ENCODE measurements around the gene SKP1. TPM values are rescaled to one million over a fixed set of nuclear protein-coding genes. Genes with fewer than 3 reads are reported as not detected.
A peak's percentile ranks its signal among the peaks of the same experiment; 100 is the strongest.

Gene SKP1
- polyA plus RNA-seq, 4 donors: 759 to 899 (median 871) TPM

GRCh38 chr5:134115806-134116175 is 61.0 kb downstream of the SKP1 start:
- DNase-seq (ENCODE audit: low read depth in 4 of 4, low spot score in 3 of 4): no peak

GRCh38 chr5:134114886-134115805 is 61.6 kb downstream of the SKP1 start:
- no peak for DNase-seq (ENCODE audit: low read depth in 4 of 4, low spot score in 3 of 4)

- DNase-seq (ENCODE audit: low read depth in 4 of 4, low spot score in 3 of 4): peak; percentile 49 to 57 (median 54)
These were observed 62.6 kb downstream of the SKP1 start, which contains the start of gene TCF7 for GRCh38 chr5:134113902-134114875. Gene TCF7 (plus strand): TSS chr5:134114681. CDS start chr5:134114907, 226 bp downstream.

- DNase-seq (ENCODE audit: low read depth in 4 of 4, low spot score in 3 of 4): no peak
These were observed 63.3 kb downstream of the SKP1 start for GRCh38 chr5:134113363-134113889.

GRCh38 chr5:134112726-134113362 is 63.9 kb downstream of the SKP1 start:
- no peak for DNase-seq (ENCODE audit: low read depth in 4 of 4, low spot score in 3 of 4)

GRCh38 chr5:134111741-134112647 is 64.8 kb downstream of the SKP1 start:
- DNase-seq (ENCODE audit: low read depth in 4 of 4, low spot score in 3 of 4): no peak

- DNase-seq (ENCODE audit: low read depth in 4 of 4, low spot score in 3 of 4): no peak
These were observed 66.4 kb downstream of the SKP1 start for GRCh38 chr5:134110382-134110781.

- DNase-seq (ENCODE audit: low read depth in 4 of 4, low spot score in 3 of 4): no peak
These were observed 69.0 kb downstream of the SKP1 start for GRCh38 chr5:134107779-134108178.

GRCh38 chr5:134106991-134107701 is 69.6 kb downstream of the SKP1 start:
- DNase-seq (ENCODE audit: low read depth in 4 of 4, low spot score in 3 of 4): no peak

GRCh38 chr5:134103998-134104654 is 72.6 kb downstream of the SKP1 start:
- DNase-seq (ENCODE audit: low read depth in 4 of 4, low spot score in 3 of 4): no peak

GRCh38 chr5:134103397-134103796 is 73.4 kb downstream of the SKP1 start:
- DNase-seq (ENCODE audit: low read depth in 4 of 4, low spot score in 3 of 4): no peak

- DNase-seq (ENCODE audit: low read depth in 4 of 4, low spot score in 3 of 4): no peak
These were observed 74.9 kb downstream of the SKP1 start for GRCh38 chr5:134101686-134102439.

GRCh38 chr5:134100283-134101091 is 76.3 kb downstream of the SKP1 start:
- DNase-seq (ENCODE audit: low read depth in 4 of 4, low spot score in 3 of 4): no peak

GRCh38 chr5:134099939-134100282 is 76.8 kb downstream of the SKP1 start:
- no peak for DNase-seq (ENCODE audit: low read depth in 4 of 4, low spot score in 3 of 4)

- DNase-seq (ENCODE audit: low read depth in 4 of 4, low spot score in 3 of 4): no peak
These were observed 77.4 kb downstream of the SKP1 start for GRCh38 chr5:134099288-134099872.
